Activated T-cell treated with anti-CD3 and anti-CD28 coated beads for 1 hour (primary cell): ENCODE results near the gene DUS3L.

Source experiments
- DNase-seq: peaks from one replicate; pipeline ENCODE4 v3.0.0-alpha.2; 2020; ENCODE audit warnings: low read depth

Gene DUS3L

DNA sequence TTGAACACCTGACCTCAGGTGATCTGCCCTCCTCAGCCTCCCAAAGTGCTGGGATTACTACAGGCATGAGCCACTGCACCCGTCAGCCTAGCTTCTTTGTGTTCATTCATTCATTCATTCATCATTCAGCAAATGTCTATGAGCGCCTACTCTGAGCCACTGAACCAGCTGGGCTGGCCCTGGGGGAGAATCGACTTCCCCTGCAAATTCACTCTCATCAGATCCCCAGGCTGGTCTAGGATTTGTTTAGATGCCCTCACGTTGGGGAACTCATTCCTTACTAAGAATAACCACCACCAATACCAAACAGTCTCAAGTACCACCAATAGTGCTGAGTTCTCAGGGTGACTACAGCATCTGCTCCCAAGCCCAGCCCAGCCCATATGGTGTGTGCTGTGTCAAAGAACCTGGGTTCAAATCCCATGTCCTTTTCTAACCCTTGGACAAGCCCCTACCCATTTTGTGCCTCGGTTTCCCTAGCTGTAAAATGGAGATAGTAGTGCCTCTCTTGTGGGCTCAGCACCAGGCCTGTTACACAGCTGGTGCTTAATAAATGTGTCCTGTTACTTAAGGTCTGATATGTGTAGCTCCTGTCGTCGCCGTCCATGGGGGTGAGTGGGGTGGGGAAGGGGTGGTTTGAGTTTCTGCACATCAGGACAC lies 30.7 kb upstream of the DUS3L start:
- no peak for DNase-seq

DNA sequence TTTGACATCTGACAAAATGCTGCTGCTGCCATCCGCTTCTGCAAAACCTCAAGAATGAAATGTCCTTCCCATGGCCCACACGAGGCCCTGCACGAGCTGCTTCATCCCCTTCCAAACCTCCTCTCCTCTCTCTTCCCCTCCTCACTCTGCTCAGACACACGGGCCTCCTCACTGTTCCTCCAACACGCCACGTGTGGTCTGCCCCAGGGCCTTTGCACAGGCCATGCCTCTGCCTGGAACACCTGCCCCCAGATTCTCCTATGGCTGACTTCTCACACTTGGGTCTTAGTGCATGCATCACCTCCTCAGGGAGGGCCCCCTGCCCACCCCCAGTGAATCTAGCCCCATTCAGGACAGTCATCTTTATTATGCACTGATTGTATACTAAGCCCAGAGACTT lies 29.8 kb upstream of the DUS3L start:
- DNase-seq, result no peak

DNA sequence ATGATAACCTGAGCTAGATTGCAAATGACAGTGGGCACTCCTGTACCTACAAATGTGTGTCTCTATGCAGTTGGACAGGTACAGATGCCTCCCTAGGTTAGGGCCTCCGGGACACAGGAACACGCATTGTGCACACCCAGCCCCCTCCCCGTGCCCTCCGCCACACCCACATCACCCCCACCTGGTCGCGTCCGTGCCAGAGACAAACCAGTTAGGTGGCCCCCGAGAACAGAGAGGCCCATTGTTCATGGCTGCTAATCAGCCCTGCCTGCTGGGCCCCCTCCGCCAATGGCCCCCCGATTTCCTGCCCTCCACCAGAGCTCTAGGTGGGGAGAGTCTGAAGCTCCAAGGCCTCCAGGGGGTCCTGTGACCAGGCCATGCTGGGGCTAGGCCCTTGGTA lies 27.6 kb upstream of the DUS3L start:
- DNase-seq, result no peak

DNA sequence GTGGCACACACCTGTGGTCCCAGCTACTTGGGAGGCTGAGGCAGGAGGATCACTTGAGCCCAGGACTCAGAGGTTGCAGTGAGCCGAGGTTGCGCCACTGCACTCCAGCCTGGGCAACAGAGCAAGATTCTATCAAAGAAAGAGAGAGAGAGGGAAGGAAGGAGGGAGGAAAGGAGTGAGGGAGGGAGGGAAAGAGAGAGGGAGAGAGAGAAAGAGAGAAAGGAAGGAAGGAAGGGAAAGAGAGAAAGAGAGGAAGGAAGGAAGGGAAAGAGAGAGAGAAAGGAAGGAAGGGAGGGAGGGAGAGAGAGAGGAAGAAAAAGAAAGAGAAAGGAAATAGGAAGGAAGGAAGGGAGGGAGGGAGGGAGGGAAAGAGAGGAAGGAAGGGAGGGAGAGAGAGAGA lies 26.3 kb upstream of the DUS3L start:
- DNase-seq, result no peak

DNA sequence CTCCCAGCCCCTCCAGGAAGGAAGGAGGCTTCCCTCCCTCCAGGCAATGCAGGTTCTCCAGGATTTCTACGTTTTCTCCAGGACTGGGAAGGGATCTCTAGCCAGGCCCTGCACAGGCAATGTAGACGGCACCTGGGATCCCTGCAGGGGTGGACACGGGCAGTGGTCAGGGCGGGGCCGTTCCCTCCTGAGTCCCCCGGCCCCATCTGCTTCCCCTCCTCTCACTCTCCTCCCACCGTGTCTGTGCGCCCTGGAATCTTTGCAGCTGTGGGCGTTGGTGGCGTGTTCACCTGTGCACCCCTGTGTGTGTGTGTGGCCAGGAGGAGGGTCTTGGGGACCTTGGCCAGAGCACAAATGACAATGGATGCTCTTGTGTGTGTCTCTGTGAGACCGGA lies 23.9 kb upstream of the DUS3L start:
- no peak for DNase-seq

DNA sequence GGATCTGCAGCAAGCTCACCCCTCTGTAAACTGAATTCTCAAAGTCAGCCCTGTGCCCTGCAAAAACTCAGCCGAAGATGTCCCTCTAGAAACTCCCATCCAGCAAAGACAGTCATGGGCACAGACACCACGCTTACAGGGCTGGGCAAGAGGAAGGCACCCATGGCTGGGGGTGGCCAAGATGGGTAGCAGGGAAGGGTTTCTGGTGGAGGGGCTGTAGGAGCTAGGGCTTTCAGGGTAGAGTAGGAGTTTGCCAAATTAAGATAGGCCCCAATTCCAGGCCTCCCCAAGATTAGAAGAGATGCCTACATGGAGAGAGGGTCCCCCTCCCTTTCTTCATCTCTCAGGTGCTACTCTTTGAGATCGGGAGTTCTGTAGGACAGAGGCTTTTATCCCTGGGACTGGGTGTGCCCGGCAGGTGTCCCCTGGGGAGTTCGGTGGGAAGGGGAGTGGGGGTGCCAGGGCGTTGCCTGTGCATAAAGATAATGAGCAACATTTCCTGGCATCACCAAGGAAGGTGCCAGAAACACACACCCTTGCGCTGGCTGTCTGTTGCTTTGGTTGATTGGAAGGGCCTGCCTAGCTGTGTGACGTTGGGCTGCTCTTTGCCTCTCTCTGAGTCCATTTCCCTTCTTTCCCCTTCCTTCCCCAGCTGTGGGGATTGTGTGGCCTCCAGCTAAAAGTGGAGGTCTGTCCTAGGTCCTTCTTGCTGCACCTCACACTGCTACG lies 23.3 kb upstream of the DUS3L start:
- no peak for DNase-seq

DNA sequence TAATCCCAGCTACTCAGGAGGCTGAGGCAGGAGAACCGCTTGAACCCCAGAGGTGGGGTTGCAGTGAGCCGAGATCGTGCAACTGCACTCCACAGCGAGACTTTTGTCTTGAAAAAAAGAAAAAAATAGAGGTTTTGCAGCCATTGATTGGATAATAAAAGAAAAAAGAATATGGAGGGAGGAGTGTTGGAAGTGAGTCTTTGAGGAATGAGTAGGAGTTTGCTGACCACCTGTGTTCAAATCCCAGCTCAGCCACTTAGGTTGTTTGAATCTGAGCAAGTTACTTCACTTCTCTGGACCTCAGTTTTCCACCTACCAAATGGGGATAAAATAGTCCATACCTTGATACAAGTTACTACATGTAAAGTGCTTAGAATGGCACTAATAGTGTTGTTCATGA lies 20.2 kb upstream of the DUS3L start:
- DNase-seq, result no peak

DNA sequence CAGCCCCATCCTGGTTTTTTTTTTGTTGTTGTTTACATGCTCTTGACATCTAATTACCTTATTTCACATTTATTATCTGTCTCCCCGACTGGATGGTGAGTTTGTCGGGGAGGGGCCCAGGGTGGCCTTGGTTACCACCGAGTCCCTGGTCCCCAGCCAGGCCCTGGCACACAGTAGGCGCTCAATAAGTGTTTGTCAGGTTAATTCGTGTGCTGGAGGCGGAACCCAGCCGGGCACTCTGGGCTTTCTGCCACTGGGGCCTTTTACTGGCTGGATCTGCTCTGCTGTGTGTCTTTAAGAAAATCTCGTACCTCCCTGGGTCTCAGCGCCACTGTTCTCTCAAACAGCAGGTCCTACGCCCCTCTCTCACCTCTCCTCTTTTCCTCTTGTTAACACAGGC lies 18.5 kb upstream of the DUS3L start:
- no peak for DNase-seq

DNA sequence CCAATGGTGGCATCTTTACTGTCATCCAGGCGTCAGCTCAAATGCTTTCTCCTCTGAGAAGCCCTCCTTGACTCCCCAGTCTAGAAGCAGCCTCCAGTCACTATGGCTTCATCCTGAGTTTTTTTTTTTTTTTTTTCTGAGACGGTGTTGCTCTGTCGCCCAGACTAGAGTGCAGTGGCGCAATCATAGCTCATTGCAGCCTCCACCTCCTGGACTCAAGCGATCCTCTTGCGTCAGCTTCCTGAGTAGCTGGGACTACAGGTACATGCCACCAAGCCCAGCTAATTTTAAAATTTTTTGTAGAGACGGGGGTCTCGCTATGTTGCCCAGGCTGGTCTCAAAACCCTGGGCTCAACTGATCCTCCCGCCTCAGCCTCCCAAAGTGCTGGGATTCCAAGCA lies 18.1 kb upstream of the DUS3L start:
- DNase-seq, result no peak

DNA sequence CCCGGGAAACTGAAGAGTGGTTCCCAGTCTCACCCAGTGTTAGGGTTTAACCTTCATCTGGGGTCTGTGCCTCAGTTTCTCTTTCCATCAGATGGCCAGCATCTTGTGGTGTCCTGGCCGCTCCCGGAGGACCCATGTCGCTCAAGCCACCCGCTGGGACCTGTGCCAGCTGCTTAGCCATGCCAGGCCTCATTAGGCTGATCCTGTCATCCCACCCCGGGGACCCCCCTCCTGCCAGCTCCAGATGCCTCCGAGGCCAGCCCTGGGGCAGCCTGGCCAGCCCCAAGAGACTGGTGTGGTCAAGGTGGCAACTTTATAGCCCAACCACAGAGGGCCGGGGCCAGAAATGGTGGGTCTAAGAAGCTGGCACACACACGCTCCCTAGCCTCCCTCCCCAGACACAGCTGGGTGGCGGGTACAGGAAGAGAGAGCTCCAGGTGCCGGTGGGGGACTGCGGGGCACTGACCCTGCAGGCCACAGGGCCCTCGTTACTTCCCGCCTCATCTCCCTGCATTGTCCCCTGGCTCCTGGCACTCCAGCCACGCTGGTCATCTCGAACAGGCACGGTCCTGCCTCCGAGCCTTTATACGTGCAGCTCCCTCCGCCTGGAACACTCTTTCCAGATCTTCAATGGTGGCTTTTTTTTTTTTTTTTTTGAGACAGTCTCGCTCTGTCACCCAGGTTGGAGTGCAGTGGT lies 17.3 kb upstream of the DUS3L start:
- no peak for DNase-seq

DNA sequence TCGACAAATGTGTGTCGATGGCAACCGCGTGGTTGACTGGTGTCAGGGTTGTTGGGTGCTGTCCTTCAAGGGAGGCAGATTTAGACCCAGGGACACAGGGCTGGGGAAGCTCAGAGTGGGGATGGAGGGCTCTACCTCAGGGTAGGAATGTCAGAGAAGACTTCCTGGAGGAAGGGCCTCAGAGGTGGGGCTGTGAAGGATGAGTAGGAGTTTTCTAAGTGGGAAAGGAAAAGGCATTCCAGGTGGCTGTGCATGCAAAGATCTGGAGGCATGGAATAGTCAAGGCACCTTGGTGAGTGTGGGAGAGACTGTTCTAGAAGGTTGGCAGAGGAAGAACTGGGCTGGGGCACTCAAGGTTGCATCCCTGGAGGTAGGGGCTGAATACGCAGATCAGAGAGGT lies 15.9 kb upstream of the DUS3L start:
- DNase-seq, result no peak

DNA sequence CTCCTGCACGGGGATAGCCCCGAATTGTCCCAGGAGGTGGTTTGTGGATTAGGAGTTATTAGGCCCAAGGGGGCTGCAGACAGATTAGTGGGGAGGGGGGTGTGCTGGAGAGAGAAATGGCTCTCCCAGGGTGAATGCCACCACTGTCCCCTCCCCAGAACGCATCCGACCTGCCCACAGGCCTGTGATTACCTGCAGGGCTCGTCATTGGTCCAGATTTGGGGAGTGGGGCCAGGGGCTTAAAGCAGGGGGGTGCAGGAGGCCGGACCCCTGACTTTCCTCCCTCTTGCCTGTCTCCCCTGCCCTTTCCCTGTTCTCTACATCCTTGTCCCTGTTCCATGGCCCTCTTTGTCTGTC lies 15.1 kb upstream of the DUS3L start:
- DNase-seq, result no peak

DNA sequence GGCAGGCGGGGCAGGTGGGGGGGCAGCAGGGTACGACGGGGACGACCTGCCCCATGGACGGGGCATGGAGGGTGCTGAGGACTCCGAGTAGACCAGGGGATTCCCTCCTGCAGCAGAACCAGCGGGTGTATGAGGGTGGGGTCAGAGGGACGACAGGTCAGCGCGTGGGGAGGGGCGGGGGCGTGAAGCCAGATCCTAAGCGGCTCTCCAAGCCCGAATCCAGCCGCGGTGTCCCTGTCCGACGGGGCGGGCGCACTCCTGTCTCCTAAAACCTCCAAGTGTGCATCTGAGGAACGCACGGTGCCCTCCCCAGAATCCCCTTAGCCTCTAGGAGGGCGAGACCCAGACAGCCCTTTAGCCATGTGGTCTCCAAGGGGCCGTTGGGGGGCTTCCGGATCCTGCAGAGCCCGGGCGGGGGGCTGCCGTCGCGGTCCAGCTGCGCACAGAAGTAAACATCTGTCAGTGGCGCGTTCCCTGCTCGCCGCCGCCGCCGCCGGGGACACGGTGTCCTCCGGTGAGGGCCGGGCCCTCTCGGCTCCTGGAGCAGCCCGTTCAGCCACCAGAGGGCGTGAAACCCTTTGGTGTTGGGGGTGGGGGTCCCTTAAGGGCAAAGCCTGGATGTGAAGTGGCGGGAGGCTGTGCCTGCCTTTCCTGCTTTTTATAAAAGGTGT lies 14.6 kb upstream of the DUS3L start:
- peak; percentile 58 for DNase-seq

DNA sequence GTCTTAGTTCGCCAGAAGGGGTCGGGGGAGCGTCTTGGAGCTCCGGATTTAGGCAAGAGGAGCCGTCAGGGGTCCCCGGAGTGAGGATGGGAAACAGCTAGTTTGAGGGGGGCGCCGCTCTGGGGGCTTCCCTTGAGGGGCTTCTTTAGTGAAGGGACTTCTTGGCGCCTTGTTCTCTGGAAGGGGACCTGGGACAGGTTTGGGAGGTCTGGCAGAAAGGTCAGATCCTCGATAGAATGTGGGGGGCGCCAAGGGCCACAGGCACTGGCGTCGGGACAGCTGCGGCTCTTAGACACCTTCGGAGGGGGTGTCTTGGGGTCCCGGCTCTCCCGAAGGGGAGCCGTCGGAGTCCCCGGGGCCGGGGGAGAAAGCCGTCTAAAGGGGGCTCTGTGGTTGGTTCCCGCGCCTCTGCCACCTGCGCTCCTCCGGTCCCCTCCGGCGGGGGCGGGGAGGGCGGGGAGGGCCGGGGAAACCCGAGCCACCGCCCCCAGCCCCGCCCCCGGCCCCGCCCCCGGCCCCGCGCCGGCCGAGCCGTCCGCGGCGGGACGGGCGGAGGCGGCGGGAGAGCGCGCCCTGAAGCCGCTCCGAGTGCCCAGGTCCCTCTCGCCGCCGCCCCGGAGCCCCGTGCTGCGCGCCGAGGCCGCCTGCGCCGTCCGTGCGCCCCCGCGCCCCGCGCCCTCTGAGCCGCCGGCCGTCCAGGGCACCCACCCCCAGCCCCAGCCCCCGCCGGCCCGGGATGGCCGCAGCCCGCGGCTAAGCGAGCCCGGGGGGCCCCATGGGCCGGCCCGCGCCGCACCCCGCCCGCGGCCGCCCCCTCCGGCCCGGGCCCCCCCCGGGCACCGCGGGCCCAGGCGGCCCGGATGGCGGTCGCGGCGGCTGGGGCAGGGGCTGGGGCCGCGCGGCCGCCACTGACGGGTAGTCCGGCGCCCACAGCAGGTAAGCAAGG lies 13.8 kb upstream of the DUS3L start, which contains the start of gene NRTN:
TSS of gene NRTN (plus strand) at position 552 of the 946 bp plus-strand sequence. CDS start 19,099 bp downstream, outside the sequence.
- peak; percentile 40 for DNase-seq

DNA sequence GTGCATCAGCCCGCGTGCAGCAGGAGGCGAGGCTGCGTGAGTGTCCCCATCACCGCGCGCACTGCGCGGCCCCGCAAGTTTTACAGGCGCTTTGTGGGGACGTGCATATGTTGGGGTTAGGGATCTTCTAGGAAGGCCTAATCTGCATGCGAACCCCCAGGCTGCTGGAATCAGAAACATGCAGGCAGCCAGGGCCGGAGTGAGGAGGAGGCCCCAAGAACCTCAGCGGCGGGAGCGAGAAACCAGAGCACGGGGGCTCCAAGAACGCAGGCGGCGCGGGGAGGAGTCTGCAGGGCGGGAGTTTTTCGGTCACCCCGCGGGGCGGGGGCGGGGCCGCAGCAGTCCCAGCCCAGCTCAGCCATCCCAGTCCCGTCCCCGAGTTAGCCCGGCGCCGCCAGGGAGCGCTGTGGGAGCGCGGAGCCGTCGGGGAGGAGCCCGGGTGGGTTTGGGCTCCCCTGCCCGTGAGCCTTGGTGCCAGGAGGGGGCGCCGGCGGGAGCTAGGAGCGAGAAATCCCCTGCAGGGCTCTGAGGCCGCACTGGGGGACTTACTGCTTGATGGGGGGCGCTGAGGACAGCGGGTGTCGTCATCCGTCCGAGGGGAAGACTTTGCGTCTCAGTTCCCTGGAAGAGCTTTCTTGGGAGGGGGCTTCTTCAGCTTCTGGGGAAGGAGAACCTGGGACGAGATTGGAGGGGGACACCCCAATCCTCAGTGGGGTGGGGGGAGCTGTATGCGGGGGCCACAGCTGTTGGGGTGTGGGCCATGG lies 13.0 kb upstream of the DUS3L start:
- peak; percentile 84 for DNase-seq

DNA sequence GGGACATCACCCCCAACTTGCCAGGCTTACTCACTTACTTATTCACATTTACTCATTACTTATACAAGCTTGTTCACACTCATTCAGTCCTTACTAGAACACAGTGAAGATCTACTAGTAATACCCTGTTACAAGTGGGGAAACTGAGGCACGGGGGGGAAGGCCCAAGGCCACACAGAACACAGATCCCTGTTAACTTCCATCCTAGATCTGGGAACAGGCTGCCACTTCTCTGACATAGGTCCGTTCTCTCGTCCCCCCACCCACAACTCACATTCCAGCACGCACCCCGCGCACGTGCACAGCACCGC lies 12.4 kb upstream of the DUS3L start:
- no peak for DNase-seq

DNA sequence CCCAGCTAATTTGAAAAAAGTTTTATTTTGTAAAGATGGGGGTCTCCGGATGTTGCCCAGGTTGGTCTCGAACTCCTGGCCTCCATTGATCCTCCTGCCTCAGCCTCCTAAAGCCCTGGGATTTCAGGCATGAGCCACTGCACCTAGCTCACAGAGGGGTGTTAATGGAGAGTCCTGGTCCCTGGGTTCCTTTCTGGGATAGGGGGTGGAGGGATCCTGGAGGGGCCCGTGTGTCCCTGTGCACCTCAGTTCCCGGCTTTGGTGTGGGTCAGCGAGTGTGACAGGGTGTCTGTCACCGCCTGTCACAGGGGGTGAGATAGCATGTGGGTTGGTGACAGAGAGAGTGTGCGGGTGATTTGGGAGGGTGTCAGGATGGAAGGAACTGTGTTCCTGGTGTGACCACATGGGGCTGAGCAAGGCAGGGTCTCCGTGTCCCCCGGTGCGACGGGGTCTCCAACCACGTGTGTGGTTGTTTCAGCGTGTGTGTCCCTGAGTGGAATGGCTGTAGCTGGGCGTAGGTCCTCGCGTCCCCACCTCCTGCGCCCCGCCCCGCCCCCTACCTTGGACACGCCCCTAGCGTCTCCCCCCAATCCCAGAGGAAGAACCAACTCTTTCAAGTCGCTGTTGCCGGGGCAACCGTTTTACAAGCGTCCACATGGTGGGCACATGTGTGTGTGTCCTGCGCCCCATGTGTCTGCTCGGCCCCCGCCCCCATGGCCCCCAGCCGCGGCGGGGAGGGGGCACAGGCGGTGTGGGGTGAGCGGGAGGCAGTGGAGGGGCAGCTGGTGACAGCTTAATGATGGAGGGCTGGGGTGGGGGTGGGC lies 11.0 kb upstream of the DUS3L start:
- DNase-seq, result no peak

DNA sequence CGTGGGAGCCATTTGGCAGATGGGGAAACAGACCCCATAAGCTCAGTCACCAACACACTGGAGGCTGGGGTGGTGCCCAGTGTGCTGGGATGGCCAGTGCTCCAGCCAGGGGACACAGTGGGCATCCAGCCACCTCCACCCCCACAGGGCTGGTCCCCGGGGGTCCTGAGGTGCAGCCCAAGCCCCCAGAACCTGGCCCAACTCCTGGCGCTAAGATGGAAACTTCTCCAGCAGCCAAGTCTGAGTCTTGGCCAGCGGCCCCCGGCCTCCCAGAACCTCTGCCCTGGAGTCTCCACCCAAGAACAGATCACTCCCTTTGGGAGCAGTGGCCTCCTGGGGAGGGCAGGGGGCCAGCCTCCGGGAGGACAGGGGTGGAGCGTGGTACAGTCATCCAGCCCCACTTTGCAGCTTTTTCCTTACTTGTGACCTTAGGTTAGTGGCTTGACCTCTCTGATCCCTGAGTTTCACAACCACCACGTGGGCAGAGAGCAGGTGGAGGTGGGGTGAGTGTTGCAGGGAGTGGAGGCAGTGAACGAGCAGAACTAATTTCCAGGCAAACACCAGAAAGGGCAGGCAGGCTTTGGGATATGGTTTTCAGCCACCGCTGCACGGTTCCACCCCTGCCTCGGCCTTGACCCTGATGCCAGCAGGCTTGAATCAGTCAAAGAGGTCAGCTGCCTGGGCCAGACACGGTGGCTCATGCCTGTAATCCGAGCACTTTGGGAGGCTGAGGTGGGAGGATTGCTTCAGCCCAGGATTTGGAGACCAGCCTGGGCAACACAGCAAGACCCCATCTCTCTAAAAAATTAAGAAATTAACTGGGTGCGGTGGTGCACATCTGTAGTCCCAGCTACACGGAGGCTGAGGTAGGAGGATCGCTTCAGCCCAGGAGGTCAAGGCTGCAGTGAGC lies 9.7 kb upstream of the DUS3L start:
- no peak for DNase-seq
